Neural progenitor cell (in vitro differentiated cells): Measurements from ENCODE around the gene CELF4.

Source experiments
- CTCF ChIP-seq: fragments of 200-600 bp; sonication (generic); IDR thresholded peaks from 2 replicates; pipeline ENCODE4 v1.5.1; 2017; ENCODE audit warnings: antibody characterized with exemption, mild to moderate bottlenecking
- EZH2phosphoT487 ChIP-seq: fragments of 200-600 bp; sonication (generic); IDR thresholded peaks from 2 replicates; pipeline ENCODE4 v1.6.1; 2017; ENCODE audit warnings: antibody characterized with exemption

GRCh38 chr18:37476182-37476581 is 89.4 kb downstream of the CELF4 start:
- peak; percentile 87 for TF ChIP-seq CTCF
- no peak for TF ChIP-seq EZH2phosphoT487
